NCI-H1417 treated with DMSO at 0.1 percent for 48 hours (cell line): Measurements from ENCODE around the gene TTC1.

Experiments used
- DNase-seq: peaks from one replicate; lab custom pipeline; 2025; lab: John Stamatoyannopoulos, UW

TTC1 gene

GRCh38 chr5:160088805-160089204 lies 79.9 kb downstream of the TTC1 start:
- DNase-seq, result no peak

GRCh38 chr5:160089531-160089930 lies 80.6 kb downstream of the TTC1 start:
- DNase-seq, result no peak

- no peak for DNase-seq
These were observed 81.1 kb downstream of the TTC1 start for GRCh38 chr5:160090059-160090458.

GRCh38 chr5:160092514-160092913 lies 83.6 kb downstream of the TTC1 start:
- DNase-seq, result no peak

- no peak for DNase-seq
These were observed 84.2 kb downstream of the TTC1 start for GRCh38 chr5:160092960-160093707.

- no peak for DNase-seq
These were observed 87.2 kb downstream of the TTC1 start for GRCh38 chr5:160096178-160096577.

- DNase-seq, result no peak
These were observed 89.1 kb downstream of the TTC1 start for GRCh38 chr5:160097991-160098390.

GRCh38 chr5:160105686-160106360 lies 96.9 kb downstream of the TTC1 start:
- DNase-seq, result no peak

GRCh38 chr5:160108124-160108523 lies 99.2 kb downstream of the TTC1 start:
- no peak for DNase-seq
